NB4 (cell line): Measurements from ENCODE around the gene MYO1B.

Experiments used
- DNase-seq: peaks from one replicate; pipeline ENCODE4 v3.0.0; 2010; ENCODE audit warnings: low read depth
- H3K4me3 ChIP-seq: one replicate; pipeline ENCODE4 v1.5.1; 2011; ENCODE audit warnings: mild to moderate bottlenecking, low read depth, low read length, moderate library complexity
- CTCF ChIP-seq: IDR thresholded peaks from one replicate; pipeline ENCODE4 v1.5.1; 2012; ENCODE audit warnings: low read depth, low read length
- MAX ChIP-seq: IDR thresholded peaks from 2 replicates; pipeline ENCODE4 v1.6.1; 2011; ENCODE audit warnings: low read depth, low read length
- MYC ChIP-seq: IDR thresholded peaks from 2 replicates; pipeline ENCODE4 v1.6.1; 2011; ENCODE audit warnings: low read depth, low read length
- POLR2A ChIP-seq: IDR thresholded peaks from 2 replicates; pipeline ENCODE4 v1.6.1; 2011; ENCODE audit warnings: mild to moderate bottlenecking; ENCODE audit not compliant: insufficient read length; ENCODE audit errors: extremely low read depth

The MYO1B gene

GRCh38 chr2:191417746-191418145, 172.5 kb downstream of the MYO1B start:
- DNase-seq, result no peak
- TF ChIP-seq CTCF, result no peak
- no peak for TF ChIP-seq MYC
- no peak for TF ChIP-seq MAX
- no peak for TF ChIP-seq POLR2A
- H3K4me3 ChIP-seq, result no peak overlapping the region

GRCh38 chr2:191421950-191422349, 176.7 kb downstream of the MYO1B start:
- TF ChIP-seq MAX (no peak), CTCF (no peak), MYC (no peak), POLR2A (no peak)
- DNase-seq, result no peak
- H3K4me3 ChIP-seq, result no peak overlapping the region

- no peak overlapping the region for H3K4me3 ChIP-seq
- no peak for DNase-seq
- TF ChIP-seq MYC, result no peak
- no peak for TF ChIP-seq POLR2A
- TF ChIP-seq MAX, result no peak
- TF ChIP-seq CTCF, result no peak
Measured at GRCh38 chr2:191427031-191427430, 181.8 kb downstream of the MYO1B start.

GRCh38 chr2:191428141-191428540, 182.9 kb downstream of the MYO1B start:
- DNase-seq, result no peak
- H3K4me3 ChIP-seq, result no peak overlapping the region
- TF ChIP-seq MAX (no peak), POLR2A (no peak), MYC (no peak), CTCF (no peak)

GRCh38 chr2:191430476-191430875, 185.3 kb downstream of the MYO1B start:
- no peak overlapping the region for H3K4me3 ChIP-seq
- DNase-seq, result no peak
- no peak for TF ChIP-seq POLR2A
- no peak for TF ChIP-seq MAX
- no peak for TF ChIP-seq CTCF
- TF ChIP-seq MYC, result no peak

- TF ChIP-seq MAX (no peak), MYC (no peak), POLR2A (no peak), CTCF (no peak)
- H3K4me3 ChIP-seq, result no peak overlapping the region
- DNase-seq, result no peak
Measured at GRCh38 chr2:191432121-191432520, 186.9 kb downstream of the MYO1B start.
